Stimulated activated CD8-positive, alpha-beta memory T cell treated with anti-CD3 and anti-CD28 coated beads, Interleukin-7, amount 100 ng/mL, for 1 hour (primary cell): ENCODE measurements around the gene DYNC1I1.
A peak's percentile ranks its signal among the peaks of the same experiment; 100 is the strongest.
"Not testable (repeated sequence)": the region's sequence is repeated elsewhere in the genome, so short reads cannot be mapped to it uniquely, and the experiment has no call there.

Experiments used
- DNase-seq, 2 donors: peaks; one replicate each; pipeline ENCODE4 v3.0.0-alpha.2; 2020; ENCODE audit warnings: low read depth in 2 of 2

The DYNC1I1 gene

GRCh38 chr7:95907337-95907736 is 135.0 kb downstream of the DYNC1I1 start:
- no peak for DNase-seq

DNA sequence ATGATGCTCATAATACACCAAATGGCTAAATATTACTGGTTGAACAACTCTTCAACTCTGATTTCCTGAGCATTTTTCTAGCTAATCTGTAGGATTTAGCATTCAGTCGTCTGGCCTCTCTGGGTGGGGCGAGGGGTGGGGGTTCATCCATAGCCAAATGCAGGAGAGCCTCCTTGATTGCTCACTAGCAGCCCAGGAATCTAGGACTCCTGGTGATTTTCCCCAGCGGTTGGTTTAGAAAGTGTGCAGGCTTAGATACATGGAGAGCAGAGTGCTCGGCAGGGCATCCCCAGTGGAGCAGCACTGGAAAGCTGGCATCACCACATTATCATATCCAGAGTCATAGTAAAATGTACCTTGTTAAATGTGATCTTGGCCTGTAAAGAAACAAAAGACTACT is 136.1 kb downstream of the DYNC1I1 start:
- DNase-seq: no peak

DNA sequence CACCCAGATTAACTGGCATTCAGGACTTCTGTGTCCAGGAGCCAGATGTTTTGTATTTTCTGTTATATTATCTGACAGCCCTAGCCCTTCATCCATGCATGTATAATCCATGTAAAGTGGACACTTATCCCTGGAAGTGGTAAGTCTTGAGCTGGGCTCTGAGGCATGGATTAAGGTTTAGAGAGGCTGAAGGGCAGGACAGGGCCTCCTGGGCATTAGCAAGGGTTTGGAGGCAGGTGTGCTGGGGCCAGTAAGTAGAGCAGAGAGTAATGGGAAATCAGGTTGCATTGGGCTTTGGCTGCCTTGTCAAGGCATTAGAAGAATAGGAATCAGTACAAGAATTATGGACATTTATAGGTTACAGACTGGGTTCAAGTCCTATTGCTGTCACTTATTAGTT is 138.0 kb downstream of the DYNC1I1 start:
- DNase-seq: no peak

- DNase-seq: no peak
These were observed 143.4 kb downstream of the DYNC1I1 start for GRCh38 chr7:95915731-95916130.

GRCh38 chr7:95916573-95917297 is 144.4 kb downstream of the DYNC1I1 start:
- DNase-seq: peak; percentile 39 to 66

DNA sequence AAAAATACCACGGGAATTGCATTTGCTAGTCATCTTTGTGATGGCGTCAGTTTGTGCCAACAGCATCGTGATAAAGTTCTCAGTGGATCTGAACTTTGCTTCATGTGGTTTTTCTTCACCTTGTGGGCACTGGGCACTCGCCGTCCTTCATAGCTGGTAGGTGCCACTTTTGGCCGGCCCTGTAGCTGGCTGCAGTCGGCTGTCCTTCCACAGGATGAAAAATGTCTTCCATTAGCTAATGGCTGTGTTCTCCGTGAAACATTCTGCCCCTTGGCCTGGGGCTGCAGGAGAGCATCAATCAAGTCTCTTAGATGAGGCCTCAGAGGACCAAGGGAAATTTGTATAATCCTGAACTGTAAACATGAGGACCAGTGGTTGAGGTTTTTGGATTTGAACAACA is 145.3 kb downstream of the DYNC1I1 start:
- DNase-seq: no peak

DNA sequence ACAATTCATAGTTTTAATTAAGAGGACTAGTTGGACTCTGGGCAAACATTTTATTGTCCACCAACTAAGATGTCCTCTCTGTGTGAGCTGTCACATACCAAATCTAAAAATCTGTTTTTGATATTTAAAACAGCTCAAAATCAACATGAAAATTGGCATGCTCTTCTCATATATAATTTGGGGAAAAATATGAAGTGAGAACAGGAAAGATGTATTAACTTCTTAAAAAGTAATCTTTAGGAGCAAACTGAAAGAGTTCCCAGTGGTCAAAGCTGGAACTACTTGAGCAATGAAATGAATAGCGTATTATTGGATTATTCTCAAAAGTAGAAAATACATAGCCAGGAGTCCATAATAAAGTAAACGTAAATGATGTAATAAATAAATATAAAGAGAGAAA is 147.2 kb downstream of the DYNC1I1 start:
- DNase-seq: no peak

DNA sequence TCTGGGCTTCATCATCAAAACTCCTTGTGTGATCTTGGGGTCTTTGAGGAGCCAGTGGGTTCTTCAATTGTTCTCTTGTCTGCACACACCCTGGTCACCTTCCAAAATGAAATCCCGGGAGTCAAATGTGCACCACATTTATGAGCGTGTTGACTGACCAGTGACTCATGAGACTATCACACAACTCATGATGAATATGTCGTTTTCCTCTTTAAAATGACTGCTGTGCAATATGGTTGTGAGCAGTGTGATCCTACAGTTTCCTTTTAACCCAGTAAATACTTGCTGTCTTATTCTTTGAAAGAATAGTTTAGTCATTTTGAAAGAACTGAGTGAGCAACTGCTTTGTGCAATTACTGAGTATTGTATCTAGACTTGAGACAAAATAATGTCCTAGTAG is 149.2 kb downstream of the DYNC1I1 start:
- DNase-seq: no peak

GRCh38 chr7:95922191-95922590 is 149.8 kb downstream of the DYNC1I1 start:
- no peak for DNase-seq

DNA sequence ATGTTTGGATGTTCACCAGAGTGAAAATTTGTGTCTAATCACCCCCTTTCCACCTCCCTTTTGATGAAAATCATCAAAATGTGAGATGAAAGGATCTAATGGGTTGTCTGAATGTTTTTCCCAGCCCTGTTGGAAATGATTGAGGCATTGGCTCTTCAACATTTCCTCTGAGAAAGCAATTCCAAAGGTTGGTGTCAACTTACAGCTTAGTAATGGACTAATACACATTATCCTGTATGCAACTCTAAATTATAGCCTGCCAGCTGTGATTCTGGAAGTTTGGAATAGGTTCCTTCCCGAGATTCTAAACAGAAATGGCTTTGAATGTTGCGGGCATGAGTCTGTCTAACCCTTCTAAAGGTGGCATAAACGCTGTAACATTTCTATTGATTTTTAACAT is 152.9 kb downstream of the DYNC1I1 start:
- DNase-seq: no peak

DNA sequence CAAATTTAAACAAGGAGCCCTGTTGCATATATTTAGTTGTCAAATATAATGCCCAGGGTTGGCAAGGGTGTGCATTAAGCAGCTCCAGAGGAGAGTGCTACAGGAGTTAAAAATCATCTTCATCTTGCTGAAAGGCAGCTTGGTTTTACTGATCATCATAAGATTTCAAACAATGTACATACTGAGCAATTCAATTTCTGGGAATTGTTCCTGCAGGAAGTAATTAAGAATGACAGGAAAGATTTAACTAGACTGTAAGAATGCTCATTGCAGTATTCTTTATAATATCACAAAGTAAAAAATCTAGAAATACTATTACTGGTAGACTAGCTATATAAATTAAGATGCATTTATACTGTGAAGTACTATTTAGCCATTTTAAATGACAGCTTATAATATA is 153.6 kb downstream of the DYNC1I1 start:
- no peak for DNase-seq

DNA sequence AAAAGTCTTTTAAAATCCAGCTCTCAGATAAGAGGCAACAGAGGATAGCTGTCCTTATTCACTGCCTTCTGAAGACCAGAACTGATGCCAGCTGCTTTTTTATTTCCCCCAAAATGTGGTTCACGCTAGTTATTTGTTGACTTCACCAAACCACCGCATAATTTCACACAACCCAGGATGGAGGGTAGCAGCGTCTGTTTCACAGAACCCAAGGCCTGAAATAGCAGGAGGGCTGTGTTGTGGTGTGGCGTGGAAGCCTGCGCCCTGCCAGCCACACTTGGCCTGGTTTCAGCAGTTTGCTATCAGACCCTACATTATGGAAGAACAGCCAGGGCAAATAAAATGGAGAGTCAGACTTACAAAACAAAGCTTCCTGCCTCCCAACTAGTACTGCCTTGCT is 155.4 kb downstream of the DYNC1I1 start:
- no peak for DNase-seq

DNA sequence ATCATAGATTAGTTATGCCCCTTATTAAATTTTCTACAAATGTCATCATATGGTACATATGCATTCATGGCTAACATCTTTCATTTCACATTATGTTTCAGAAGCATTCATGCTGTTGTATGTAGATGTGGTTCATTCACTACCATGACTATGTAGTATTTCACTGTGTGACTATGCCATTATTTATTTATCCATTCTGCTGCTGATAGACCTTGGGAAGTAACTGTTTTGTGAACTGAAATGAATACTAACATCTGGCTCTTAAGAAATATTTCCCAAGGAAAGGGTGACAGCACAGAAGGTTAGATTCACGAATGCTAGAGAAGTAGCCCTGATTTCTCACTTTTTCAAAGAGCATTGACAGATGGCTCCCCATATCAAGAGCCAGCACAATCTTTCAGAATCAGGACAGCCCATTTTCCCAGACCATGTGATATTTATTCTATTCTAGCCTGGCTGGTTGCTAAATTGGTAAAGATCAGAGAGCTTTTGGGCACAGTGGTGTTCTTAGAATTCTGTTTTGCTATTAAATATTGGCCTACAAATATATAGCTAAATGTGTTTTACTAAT is 157.4 kb downstream of the DYNC1I1 start:
- no peak for DNase-seq

DNA sequence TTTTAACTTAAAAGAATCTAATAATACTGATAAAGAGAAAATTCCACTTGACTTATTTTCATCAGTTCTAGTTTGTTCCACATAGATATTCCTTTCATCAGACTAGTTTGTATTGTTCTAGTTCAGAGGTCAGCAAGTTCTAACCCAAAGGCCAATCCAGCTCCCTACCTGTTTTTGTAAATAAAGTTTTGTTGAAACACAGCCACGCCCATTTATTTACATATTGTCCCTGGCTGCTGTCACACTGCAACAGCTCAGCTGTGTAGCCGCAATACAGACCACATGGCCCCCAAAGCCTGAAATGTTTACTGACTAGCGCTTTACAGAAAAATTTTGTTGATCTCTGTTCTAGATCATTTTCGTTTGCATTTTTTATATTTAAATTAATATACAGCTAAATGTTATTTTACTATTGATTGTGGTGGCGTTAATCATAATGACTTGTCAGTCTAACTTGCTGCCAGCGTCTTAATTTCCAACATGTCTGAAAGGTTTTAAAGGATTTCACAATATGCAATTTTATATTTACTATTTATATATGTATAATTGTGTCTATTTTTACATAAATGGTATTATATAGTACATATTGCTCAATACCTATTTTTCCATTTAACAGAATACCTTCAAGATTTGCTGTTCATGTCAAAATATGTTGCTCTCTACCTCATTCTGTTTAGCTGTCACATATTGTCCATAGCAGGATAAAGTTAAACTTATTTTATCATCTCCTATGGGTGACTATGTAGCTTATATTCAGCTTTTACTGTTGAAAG is 159.3 kb downstream of the DYNC1I1 start:
- no peak for DNase-seq

DNA sequence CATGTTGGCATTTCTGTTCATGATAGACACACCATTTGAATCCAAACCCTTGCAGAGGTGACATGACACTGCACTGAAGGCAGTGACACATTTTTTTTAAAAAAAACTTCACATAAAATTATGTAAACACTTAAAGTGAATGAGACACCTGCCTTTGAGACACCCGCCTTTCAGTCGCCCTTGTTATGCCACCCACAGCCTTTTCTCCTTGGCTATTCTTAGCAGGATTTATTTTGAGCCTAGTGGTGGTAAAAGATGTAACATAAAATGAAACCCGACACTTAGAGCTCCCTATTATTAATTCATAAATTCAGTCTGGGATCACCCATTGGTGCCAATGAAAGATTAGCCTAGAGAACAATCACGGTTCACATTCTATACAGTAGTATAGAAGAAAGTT is 161.3 kb downstream of the DYNC1I1 start:
- no peak for DNase-seq

DNA sequence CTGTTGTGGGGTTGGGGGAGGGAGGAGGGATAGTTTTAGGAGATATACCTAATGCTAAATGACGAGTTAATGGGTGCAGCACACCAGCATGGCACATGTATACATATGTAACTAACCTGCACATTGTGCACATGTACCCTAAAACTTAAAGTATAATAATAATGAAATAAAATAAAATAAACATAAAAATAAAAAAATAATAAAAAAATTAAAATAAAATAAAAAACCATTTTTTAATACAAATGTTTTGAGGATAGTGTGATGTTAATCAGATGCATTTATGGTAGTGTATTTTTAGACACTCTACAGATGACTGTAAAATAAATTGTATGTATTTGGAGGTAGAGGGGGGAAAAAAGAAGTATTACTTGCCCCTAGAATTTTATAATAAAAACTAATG is 172.5 kb downstream of the DYNC1I1 start:
- not testable (repeated sequence) for DNase-seq

DNA sequence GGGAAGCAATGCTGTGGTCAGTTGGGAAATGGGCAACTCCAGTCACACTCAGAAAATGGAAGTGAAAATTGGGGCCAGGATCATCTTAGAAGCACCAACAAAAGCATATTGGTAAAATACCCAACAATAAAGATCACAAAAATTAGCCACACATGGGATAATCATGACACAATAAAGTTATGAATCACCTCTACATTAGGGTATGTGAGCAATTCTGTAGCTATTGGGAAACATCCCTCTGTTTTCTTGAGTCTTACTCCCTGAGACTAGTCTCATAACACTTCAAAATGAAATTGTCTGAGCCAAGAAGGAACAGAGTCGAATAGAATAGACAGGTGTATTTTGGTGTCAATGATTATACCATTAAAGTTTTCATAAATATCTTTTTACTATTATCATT is 178.3 kb downstream of the DYNC1I1 start:
- no peak for DNase-seq

- no peak for DNase-seq
These were observed 179.2 kb downstream of the DYNC1I1 start for GRCh38 chr7:95951531-95951930.

DNA sequence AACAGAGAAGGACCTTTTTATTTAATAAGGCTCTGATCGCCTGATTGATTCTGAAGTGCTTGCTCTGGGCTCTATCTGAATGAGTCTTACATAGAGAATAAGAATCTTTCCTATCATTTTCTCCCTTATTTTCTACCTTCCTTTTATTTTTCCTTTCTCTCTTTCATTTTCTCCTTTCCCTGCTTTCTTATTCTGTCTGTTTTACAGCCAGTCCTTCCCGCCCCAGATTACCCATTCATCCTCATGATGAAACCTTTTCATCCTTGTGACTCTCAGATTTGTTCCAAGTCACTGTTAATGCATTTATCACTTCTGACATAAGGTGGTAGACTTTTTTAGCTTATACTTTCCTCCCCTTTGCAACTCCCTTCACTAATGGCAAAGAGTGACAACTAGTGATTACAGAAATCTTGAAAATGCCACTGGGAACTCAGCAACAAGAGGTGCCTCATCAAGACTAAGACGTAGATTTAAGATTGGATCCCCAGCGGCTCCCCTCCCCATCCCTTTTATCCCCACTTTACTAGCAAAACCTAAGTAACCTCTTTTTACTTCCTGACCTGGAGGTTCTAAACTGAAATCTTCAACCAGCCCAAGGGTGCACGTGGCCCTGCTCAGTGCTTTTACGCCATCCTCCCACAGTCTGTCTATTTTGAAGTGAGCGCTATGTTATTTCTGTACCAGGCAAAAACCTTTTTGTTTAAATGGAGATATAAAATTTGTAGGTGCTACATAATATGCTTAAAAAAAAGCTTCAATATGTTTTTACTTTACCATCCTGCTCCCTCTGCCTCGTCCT is 179.8 kb downstream of the DYNC1I1 start:
- DNase-seq: no peak

DNA sequence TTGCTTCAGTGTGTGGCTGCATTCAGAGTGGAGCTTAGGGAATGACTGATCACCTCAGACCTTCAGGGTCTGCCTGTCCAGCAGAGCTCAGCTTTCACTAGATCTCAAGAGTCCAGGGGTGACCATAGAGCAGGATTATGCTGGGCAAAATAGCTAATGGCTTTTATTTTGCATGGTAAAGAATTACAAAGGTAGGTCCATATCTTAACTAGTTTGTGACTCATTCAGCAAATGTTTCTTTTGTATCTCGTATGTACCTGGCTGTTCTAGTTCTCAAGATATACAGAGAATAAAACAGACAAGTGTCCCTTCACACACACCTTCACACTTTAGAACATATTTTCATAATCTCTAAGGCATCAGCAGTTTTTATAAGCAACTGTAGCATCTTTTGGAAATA is 180.5 kb downstream of the DYNC1I1 start:
- DNase-seq: no peak

- DNase-seq: no peak
These were observed 183.4 kb downstream of the DYNC1I1 start for GRCh38 chr7:95955748-95956147.

GRCh38 chr7:95957510-95957909 is 185.2 kb downstream of the DYNC1I1 start:
- DNase-seq: no peak
